Body of pancreas (tissue), 4 donors: ENCODE results near the gene GALNT7. TPM values are rescaled to one million over a fixed set of nuclear protein-coding genes. Genes with fewer than 3 reads are reported as not detected.
A peak's percentile ranks its signal among the peaks of the same experiment; 100 is the strongest.

ENCODE experiments used
- ATAC-seq: fragments of 150-250 bp; one replicate; pipeline ENCODE4 v1.9.1; 2016
- DNase-seq, 4 donors: peaks; one replicate each; pipeline ENCODE4 v3.0.0-alpha.2; 2019
- H3K27ac ChIP-seq, 4 donors: fragments of 200-600 bp; sonication (generic); 1 replicate in 3 of 4; 2 replicates in 1 of 4; pipeline versions ENCODE4 v1.5.1 to v1.6.1; 2016 to 2019; ENCODE audit warnings: mild to moderate bottlenecking in 1 of 4, mixed read lengths in 1 of 4, moderate library complexity in 1 of 4
- H3K27me3 ChIP-seq, 2 donors: fragments of 200-600 bp; sonication (generic); one replicate each; pipeline ENCODE4 v1.6.0; 2016; ENCODE audit warnings: mild to moderate bottlenecking in 1 of 2
- H3K36me3 ChIP-seq, 2 donors: fragments of 200-600 bp; sonication (generic); replicated peaks in 1 of 2; 2 replicates each; pipeline ENCODE4 v1.5.1; 2016; ENCODE audit warnings: low read depth in 2 of 2; ENCODE audit not compliant: insufficient read depth in 1 of 2
- H3K4me1 ChIP-seq: fragments of 200-600 bp; sonication (generic); one replicate; pipeline ENCODE4 v1.6.0; 2016
- H3K4me3 ChIP-seq, 2 donors: fragments of 200-600 bp; sonication (generic); 1 replicate in 1 of 2; 2 replicates in 1 of 2; pipeline ENCODE4 v1.5.1; 2016 to 2019
- H3K9me3 ChIP-seq, 3 donors: fragments of 200-600 bp; sonication (generic); 1 replicate in 2 of 3; 2 replicates in 1 of 3; pipeline ENCODE4 v1.5.1; 2016
- POLR2A ChIP-seq, 3 donors: fragments of 450-650 bp; IDR thresholded peaks; one replicate each; pipeline ENCODE4 v1.6.1; 2016; ENCODE audit warnings: antibody characterized with exemption in 3 of 3, mild to moderate bottlenecking in 2 of 3
- WGBS, 2 donors: methylation state at CpG; one replicate each; pipeline ENCODE4 v1.1.5; 2017; 5-methylcytosine and 5-hydroxymethylcytosine counted together
- intact Hi-C: fragments of 100-400 bp; cut with DNase I; formaldehyde crosslinking; loops from one replicate; pipeline ENCODE4 v1.15.1; 2023
- total RNA-seq, 2 donors: library from RNA; depleted of rRNA; stranded (reverse); fragments of >200 nt; gene quantifications; one replicate each; pipeline ENCODE4 v1.1.0, GENCODE V29; 2016
- TF ChIP-seq, protein P1 (sequence below), 7 experiments: fragments of 450-650 bp in 4 of 7; fragments of 200-600 bp in 3 of 7; sonication (generic) in 3 of 7; IDR thresholded peaks; one replicate each; pipeline ENCODE4 v1.5.1; 2016 to 2019; ENCODE audit warnings: antibody characterized with exemption in 7 of 7

GALNT7 gene
- total RNA-seq, 2 donors from 2014 or later = 20.4 to 32.4 TPM

DNA sequence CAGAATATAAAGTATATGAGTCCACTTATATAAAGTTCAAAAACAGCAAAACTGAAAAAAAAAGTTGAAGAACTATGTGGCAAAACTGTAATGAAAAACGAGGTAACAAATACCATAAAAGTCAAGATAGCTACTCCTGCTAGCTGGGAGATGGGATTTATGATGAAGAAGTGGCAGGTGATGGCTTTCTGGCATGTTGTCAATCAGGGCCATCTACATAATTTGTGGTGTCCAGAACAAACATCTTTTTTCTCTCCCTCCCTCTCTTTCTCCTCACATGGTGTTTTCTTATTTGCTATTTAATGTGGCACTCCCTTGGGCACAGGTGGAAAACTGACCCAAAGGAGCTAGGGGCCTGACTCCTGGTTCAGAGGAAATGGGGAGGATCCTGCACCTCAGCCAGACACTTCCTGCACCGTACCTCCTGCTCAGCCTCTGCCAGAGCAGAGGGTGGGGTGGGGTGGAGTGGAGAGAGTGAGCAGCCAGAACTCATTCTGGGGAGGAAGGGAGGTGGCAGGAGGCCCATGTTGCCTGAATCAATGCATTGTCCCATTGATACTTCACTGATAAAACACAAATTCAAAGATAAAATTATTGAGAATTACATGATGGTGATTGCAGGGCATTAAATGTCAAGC lies 196.9 kb downstream of the GALNT7 start:
- Histone ChIP-seq H3K27ac (no peak overlapping the region), H3K4me3 (no peak overlapping the region), H3K27me3 (no peaks in the 10 kb centered on the region), H3K36me3 (no peaks in the 10 kb centered on the region), H3K4me1 (no peaks in the 10 kb centered on the region), H3K9me3 (no peaks in the 10 kb centered on the region)
- no peak for ATAC-seq
- intact Hi-C loops = no loop called here
- TF ChIP-seq, protein P1, sequence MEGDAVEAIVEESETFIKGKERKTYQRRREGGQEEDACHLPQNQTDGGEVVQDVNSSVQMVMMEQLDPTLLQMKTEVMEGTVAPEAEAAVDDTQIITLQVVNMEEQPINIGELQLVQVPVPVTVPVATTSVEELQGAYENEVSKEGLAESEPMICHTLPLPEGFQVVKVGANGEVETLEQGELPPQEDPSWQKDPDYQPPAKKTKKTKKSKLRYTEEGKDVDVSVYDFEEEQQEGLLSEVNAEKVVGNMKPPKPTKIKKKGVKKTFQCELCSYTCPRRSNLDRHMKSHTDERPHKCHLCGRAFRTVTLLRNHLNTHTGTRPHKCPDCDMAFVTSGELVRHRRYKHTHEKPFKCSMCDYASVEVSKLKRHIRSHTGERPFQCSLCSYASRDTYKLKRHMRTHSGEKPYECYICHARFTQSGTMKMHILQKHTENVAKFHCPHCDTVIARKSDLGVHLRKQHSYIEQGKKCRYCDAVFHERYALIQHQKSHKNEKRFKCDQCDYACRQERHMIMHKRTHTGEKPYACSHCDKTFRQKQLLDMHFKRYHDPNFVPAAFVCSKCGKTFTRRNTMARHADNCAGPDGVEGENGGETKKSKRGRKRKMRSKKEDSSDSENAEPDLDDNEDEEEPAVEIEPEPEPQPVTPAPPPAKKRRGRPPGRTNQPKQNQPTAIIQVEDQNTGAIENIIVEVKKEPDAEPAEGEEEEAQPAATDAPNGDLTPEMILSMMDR (IDR thresholded peaks at IDR 0.05) = no peak
- TF ChIP-seq POLR2A (IDR thresholded peaks at IDR 0.05) = no peak
- 31 to 40% methylated on average over 2 of the region's 2 CpGs for WGBS, 2 donors
- no peak for DNase-seq

DNA sequence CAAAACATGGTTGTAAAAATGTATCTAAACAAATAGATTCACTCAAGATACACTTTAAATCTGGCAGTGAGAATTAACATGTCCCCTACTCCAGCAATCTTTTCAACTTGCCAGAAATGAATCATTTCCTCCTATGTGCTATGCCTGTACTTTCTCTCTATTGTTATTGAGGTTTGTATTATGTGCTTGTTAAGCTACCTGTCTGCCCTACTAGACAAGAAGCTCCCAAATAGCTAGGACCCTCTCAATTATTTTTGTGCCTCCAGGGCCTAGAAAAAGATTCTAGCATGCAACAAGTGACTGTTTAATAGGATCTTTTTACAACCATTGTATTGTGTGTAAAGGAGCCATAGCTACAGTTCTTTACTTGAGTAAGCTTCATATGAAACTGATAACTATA lies 198.7 kb downstream of the GALNT7 start:
- DNase-seq (no peak), ATAC-seq (no peak)
- H3K36me3 ChIP-seq = no peaks in the 10 kb centered on the region
- no peak overlapping the region for H3K27ac ChIP-seq
- H3K4me3 ChIP-seq = no peak overlapping the region
- intact Hi-C loops = no loop called here
- TF ChIP-seq, protein P1 (IDR thresholded peaks at IDR 0.05) = no peak
- TF ChIP-seq POLR2A (IDR thresholded peaks at IDR 0.05) = no peak
- H3K27me3 ChIP-seq = no peaks in the 10 kb centered on the region
- H3K4me1 ChIP-seq = no peaks in the 10 kb centered on the region
- no peaks in the 10 kb centered on the region for H3K9me3 ChIP-seq

DNA sequence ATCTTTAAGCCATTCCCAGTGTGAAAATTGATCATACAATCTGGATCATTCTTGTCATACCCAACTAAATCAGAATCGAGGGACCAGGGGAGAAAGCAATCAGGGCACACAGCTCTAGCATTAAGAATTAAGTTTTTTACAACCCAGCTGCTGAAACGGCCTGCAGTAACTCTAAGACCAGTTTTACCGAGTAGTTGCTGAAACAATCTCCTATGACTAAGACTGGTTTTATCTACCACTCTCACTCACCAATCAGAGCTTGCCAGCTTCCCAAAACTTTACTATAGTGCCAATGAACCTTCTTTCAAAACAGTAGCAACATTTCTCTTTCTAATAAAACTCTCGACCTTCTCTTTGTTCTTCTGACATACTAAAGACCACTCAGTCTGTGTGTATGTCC lies 199.3 kb downstream of the GALNT7 start:
- Histone ChIP-seq H3K9me3 (no peaks in the 10 kb centered on the region), H3K27ac (no peak overlapping the region), H3K27me3 (no peaks in the 10 kb centered on the region), H3K4me3 (no peak overlapping the region), H3K36me3 (no peaks in the 10 kb centered on the region), H3K4me1 (peaks cover 7% of the 10 kb centered on the region)
- ATAC-seq (no peak), DNase-seq (no peak)
- intact Hi-C loops = no loop called here
- TF ChIP-seq, protein P1 (IDR thresholded peaks at IDR 0.05) = no peak
- TF ChIP-seq POLR2A (IDR thresholded peaks at IDR 0.05) = no peak
- WGBS, 2 donors = 41 to 52% methylated on average over 4 of the region's 4 CpGs

DNA sequence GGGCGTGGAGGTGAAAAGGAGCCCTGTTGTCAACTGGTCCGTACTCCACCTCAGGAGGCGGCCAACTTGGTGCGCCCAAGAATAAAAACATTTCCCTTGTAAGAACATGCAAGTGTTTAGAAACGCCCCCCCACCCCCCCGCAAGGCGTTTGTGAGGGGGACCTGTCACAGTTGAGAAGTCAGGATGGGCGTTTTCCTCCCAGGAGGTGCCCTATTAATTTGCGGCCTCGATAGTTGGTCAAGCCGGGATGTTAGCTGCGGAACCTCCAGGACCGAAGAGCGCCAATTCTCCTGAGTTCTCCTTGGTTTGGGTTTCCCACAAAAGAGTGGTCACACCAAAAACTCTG lies 201.5 kb downstream of the GALNT7 start:
- no peak for ATAC-seq

More for the DNA sequence above, 201.5 kb downstream of the GALNT7 start:
- intact Hi-C loops = no loop called here
- Histone ChIP-seq H3K36me3 (no peaks in the 10 kb centered on the region), H3K27me3 (no peaks in the 10 kb centered on the region), H3K9me3 (no peaks in the 10 kb centered on the region), H3K27ac (peak overlapping the region; percentile 79 to 92 (median 88)), H3K4me1 (peaks cover 11% of the 10 kb centered on the region), H3K4me3 (peak overlapping the region; percentile 3 to 28)
- TF ChIP-seq, protein P1 (IDR thresholded peaks at IDR 0.05) = no peak
- TF ChIP-seq POLR2A (IDR thresholded peaks at IDR 0.05) = peak in 2 of 3 donors; percentile 4 to 5
- DNase-seq = peak in 1 of 4 donors; percentile 61
- 0% methylated on average over 13 to 14 of the region's 14 CpGs for WGBS, 2 donors
